Measurements from ENCODE around the gene PDZRN4. TPM values are rescaled to one million over a fixed set of nuclear protein-coding genes. Genes with fewer than 3 reads are reported as not detected.

PDZRN4 gene
- total and polyA plus RNA-seq, 9 donors = 1.5 to 11.0 (median 4.1) TPM

- Histone ChIP-seq H3K27me3 (no peaks in the 10 kb centered on the region), H3K4me1 (ENCODE audit: insufficient read depth) (no peaks in the 10 kb centered on the region), H3K9me3 (no peaks in the 10 kb centered on the region), H3K27ac (no peak overlapping the region), H3K4me3 (no peak overlapping the region), H3K36me3 (no peaks in the 10 kb centered on the region)
- no peak for DNase-seq
- WGBS, 3 donors = 93 to 98% (median 94%) methylated on average over 5 of the region's 5 CpGs
- intact Hi-C loops (cut with DNase I) = no loop called here
- TF ChIP-seq EP300 (IDR thresholded peaks at IDR 0.05) (no peak), POLR2A (IDR thresholded peaks at IDR 0.05) (no peak), CTCF (IDR thresholded peaks at IDR 0.05) (no peak)
Observed at GRCh38 chr12:41433460-41433859, 245.3 kb downstream of the PDZRN4 start.

- intact Hi-C loops (cut with DNase I) = no loop called here
Observed at GRCh38 chr12:41436076-41436475, 248.0 kb downstream of the PDZRN4 start.

GRCh38 chr12:41437563-41437962 lies 249.4 kb downstream of the PDZRN4 start:
- no peaks in the 10 kb centered on the region for H3K4me1 ChIP-seq (ENCODE audit: insufficient read depth)
- no peaks in the 10 kb centered on the region for H3K36me3 ChIP-seq
- WGBS, 3 donors = 74 to 81% (median 81%) methylated on average over 5 of the region's 5 CpGs
- intact Hi-C loops (cut with DNase I) = no loop called here
- no peaks in the 10 kb centered on the region for H3K27me3 ChIP-seq
- H3K4me3 ChIP-seq = no peak overlapping the region
- TF ChIP-seq CTCF (IDR thresholded peaks at IDR 0.05) (no peak), POLR2A (IDR thresholded peaks at IDR 0.05) (no peak), EP300 (IDR thresholded peaks at IDR 0.05) (no peak)
- no peak overlapping the region for H3K27ac ChIP-seq
- H3K9me3 ChIP-seq = no peaks in the 10 kb centered on the region
- no peak for DNase-seq

More at GRCh38 chr12:41436076-41436475, 248.0 kb downstream of the PDZRN4 start:
- Histone ChIP-seq H3K4me3 (no peak overlapping the region), H3K36me3 (no peaks in the 10 kb centered on the region), H3K27me3 (no peaks in the 10 kb centered on the region), H3K4me1 (ENCODE audit: insufficient read depth) (no peaks in the 10 kb centered on the region), H3K9me3 (no peaks in the 10 kb centered on the region), H3K27ac (no peak overlapping the region)
- TF ChIP-seq CTCF (IDR thresholded peaks at IDR 0.05) (no peak), EP300 (IDR thresholded peaks at IDR 0.05) (no peak), POLR2A (IDR thresholded peaks at IDR 0.05) (no peak)
- 65 to 70% (median 68%) methylated on average over 4 of the region's 4 CpGs for WGBS, 3 donors
- DNase-seq = no peak

- H3K4me1 ChIP-seq (ENCODE audit: insufficient read depth) = no peaks in the 10 kb centered on the region
Observed at GRCh38 chr12:41438854-41439541, 250.9 kb downstream of the PDZRN4 start.

More at GRCh38 chr12:41438854-41439541, 250.9 kb downstream of the PDZRN4 start:
- no peaks in the 10 kb centered on the region for H3K36me3 ChIP-seq
- no peaks in the 10 kb centered on the region for H3K27me3 ChIP-seq
- no peaks in the 10 kb centered on the region for H3K9me3 ChIP-seq
- intact Hi-C loops (cut with DNase I) = no loop called here
- no peak for TF ChIP-seq CTCF (IDR thresholded peaks at IDR 0.05)
- TF ChIP-seq POLR2A (IDR thresholded peaks at IDR 0.05) = no peak
- no peak overlapping the region for H3K4me3 ChIP-seq
- H3K27ac ChIP-seq = no peak overlapping the region
- no peak for DNase-seq
- 79 to 81% (median 80%) methylated on average over 3 of the region's 3 CpGs for WGBS, 3 donors

Measured in ovary (tissue), 9 donors.